ENCODE results near the gene CPSF3. TPM values are rescaled to one million over a fixed set of nuclear protein-coding genes. Genes with fewer than 3 reads are reported as not detected.

CPSF3 gene
- total RNA-seq = 46.2 and 51.8 TPM in 2 replicates

DNA sequence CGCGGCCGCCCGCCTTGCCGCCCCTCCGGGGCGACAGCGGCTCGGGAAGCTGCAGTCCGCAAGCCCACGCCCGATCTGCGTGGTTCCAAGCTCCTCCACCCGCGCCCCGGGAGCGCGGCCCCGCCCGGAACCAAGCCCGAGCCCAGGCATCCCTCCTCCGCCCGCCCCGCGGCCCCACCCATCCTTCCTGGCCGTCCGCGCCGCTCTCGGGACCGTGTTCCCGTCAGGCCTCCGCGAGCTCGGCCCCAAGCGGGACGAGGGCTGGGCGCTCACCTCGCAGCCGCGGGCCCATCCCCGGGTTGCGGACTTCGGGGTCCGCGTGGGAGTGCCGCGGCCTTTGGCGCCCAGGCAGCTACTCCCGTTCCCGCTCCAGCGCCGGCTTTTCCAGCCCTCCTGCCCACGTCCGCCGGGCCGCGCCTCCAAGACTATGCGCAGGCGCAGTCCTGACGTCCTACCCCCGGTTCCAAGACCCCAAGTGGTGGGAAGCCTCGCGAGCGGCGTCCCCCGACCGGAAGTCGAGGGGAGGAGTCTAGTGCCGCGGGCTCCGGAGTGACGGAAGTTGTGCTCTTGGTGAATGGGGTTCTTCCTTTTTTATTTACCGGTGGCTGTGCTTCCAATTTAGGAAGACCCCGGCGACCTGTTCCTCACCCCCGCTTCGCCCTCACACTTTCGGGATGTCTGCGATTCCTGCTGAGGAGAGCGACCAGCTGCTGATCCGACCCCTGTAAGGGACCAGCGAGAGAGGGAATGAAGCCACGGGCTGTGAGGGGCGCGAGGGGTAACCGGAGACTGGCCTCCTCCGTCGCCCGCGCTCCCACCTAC, at the start of gene CPSF3, which contains the start of gene ITGB1BP1:
TSS of gene CPSF3 (plus strand) at position 555 of the 822 bp plus-strand sequence. CDS start at position 675, 120 bp downstream.
TSS of gene ITGB1BP1 (minus strand) at position 429 of the 822 bp plus-strand sequence. CDS start 4,831 bp downstream, outside the sequence.

DNA sequence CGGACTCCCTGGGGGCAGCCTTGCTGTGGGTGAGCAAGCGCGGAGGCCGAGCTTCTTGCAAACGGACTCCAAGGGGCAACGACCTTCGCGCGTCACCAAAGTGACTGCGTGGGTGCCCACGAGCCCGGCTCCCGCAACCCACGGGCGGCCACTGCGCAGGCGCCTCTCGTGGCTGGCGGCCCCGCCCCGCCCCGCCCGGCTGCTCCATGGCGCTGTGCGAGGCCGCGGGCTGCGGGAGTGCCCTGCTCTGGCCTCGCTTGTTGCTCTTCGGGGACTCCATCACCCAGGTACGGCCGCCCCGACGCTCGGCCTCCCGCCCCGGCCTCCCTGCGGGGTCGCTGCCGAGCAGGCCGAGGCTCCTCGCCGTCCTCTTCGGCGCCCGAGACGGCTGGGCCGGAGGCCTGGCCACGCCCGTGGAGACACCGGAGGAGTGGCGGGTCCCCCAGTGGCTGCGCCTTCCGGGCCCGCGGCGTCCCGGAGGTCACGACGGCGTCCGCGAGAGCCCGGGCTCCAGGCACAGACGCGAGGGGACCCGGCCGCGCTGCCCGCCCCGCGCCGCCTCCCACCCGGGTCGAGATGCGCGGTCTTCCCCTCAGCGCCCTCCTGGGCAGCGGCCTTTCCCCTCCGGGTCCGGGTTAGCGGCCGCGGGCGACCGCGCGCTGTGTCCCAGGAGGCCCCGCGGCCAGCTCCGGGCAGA, 51.1 kb downstream of the CPSF3 start, which contains the start of gene IAH1:
TSS of gene IAH1 (plus strand) at position 191 of the 697 bp plus-strand sequence. CDS start at position 207, 16 bp downstream.

Other genes starting within 250 kb of the CPSF3 start
- 15.3 and 21.3 TPM in 2 replicates for gene ASAP2, start 216.8 kb upstream of the CPSF3 start, total RNA-seq
- 46.2 and 56.2 TPM in 2 replicates for gene ITGB1BP1, start 126 bp upstream of the CPSF3 start, total RNA-seq
- gene IAH1, start 50.9 kb downstream of the CPSF3 start, total RNA-seq = 48.3 and 51.8 TPM in 2 replicates
- gene ADAM17, start 132.2 kb downstream of the CPSF3 start, total RNA-seq = 26.6 and 28.4 TPM in 2 replicates
- 344 and 408 TPM in 2 replicates for gene YWHAQ, start 207.3 kb downstream of the CPSF3 start, total RNA-seq

Data from airway epithelial cell (primary cell).